ENCODE results near the gene PLCG1.

The PLCG1 gene

DNA sequence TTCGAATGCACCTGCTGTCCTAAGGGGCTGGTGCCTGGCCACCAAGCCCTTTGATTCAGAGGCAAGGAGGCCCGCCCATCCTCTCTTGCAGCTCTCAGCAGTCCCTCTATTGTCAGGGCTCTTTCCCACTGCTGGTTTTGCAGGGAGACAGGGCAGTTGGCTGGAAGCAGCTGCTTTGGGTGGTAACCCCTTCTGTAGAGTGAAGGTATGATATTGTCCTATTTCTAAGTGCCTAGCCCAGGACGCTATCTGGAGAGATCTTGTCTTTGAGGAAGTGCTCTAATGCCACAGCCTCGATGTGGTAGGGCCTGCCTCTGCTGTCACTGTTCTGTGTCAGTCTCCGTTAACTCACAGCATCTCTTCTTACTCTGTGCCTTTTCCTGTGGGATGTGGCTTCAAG, 5.6 kb downstream of the PLCG1 start:
- Histone ChIP-seq H2BK15ac (replicated peaks; ENCODE audit: low read depth) (no peak overlapping the region), H4K8ac (ENCODE audit: low read depth, low read length) (no peak overlapping the region), H3K27ac (ENCODE audit: low read depth, low read length) (no peak overlapping the region), H4K5ac (ENCODE audit: low read length) (no peak overlapping the region), H3K9ac (ENCODE audit: low read length) (no peak overlapping the region), H3K56ac (ENCODE audit: low read length) (no peak overlapping the region), H3K27me3 (ENCODE audit: insufficient read depth, low read length, poor library complexity) (no peaks in the 10 kb centered on the region), H3K36me3 (ENCODE audit: control insufficient read depth, insufficient read depth, low read length) (no peaks in the 10 kb centered on the region), H3K4ac (ENCODE audit: low read depth, low read length) (no peak overlapping the region), H2BK120ac (ENCODE audit: low read depth, low read length) (no peak overlapping the region), H3K4me3 (ENCODE audit: low read length) (no peak overlapping the region), H3K23ac (ENCODE audit: low read length) (no peak overlapping the region), H2BK5ac (ENCODE audit: low read length) (no peak overlapping the region), H3K18ac (ENCODE audit: low read length) (no peak overlapping the region), H3K4me1 (ENCODE audit: control insufficient read depth, low read depth, low read length) (peaks cover 18% of the 10 kb centered on the region), H3K79me2 (ENCODE audit: control insufficient read depth, insufficient read depth, low read length) (peaks cover 98% of the 10 kb centered on the region), H3K79me1 (ENCODE audit: low read length) (peaks cover 45% of the 10 kb centered on the region), H3K4me2 (ENCODE audit: low read length) (no peak overlapping the region), H2AK5ac (ENCODE audit: low read length) (no peak overlapping the region)
- no peak for DNase-seq
- no CpG with 5 or more reads among the region's 5 CpGs for WGBS (ENCODE audit: extremely low coverage, insufficient coverage, low lambda C conversion rate)

DNA sequence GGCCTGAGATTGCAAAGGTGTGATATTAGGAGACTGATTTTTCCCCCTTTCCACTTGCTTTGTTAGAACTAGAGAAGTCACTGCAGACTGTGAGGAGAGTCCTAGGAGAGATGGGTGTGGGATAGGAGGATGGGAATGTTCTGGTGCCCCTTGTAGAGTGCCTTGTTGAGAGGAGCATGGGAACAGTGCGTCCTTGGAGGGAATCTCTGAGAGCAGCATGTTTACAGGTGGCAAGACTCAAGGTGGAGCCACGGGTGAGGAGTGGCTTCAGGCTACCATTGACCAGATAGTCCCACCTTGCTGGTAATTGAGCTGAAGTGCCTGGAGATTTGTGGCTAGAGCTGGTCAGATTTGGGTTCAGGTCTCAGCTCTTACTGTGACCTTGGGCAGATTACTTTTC, 6.0 kb downstream of the PLCG1 start:
- no CpG with 5 or more reads among the region's 2 CpGs for WGBS (ENCODE audit: extremely low coverage, insufficient coverage, low lambda C conversion rate)
- H3K4ac ChIP-seq (ENCODE audit: low read depth, low read length): no peak overlapping the region
- H3K4me1 ChIP-seq (ENCODE audit: control insufficient read depth, low read depth, low read length): peaks cover 18% of the 10 kb centered on the region
- no peak overlapping the region for H3K4me3 ChIP-seq (ENCODE audit: low read length)
- H3K27ac ChIP-seq (ENCODE audit: low read depth, low read length): no peak overlapping the region
- H3K79me2 ChIP-seq (ENCODE audit: control insufficient read depth, insufficient read depth, low read length): peaks cover 98% of the 10 kb centered on the region
- H3K18ac ChIP-seq (ENCODE audit: low read length): no peak overlapping the region
- no peak overlapping the region for H3K56ac ChIP-seq (ENCODE audit: low read length)
- no peak overlapping the region for H2AK5ac ChIP-seq (ENCODE audit: low read length)
- H4K8ac ChIP-seq (ENCODE audit: low read depth, low read length): no peak overlapping the region
- no peak overlapping the region for H3K23ac ChIP-seq (ENCODE audit: low read length)
- no peak overlapping the region for H4K5ac ChIP-seq (ENCODE audit: low read length)
- DNase-seq: no peak
- H3K36me3 ChIP-seq (ENCODE audit: control insufficient read depth, insufficient read depth, low read length): no peaks in the 10 kb centered on the region
- H3K79me1 ChIP-seq (ENCODE audit: low read length): peaks cover 49% of the 10 kb centered on the region
- no peak overlapping the region for H3K4me2 ChIP-seq (ENCODE audit: low read length)
- no peak overlapping the region for H3K9ac ChIP-seq (ENCODE audit: low read length)
- no peaks in the 10 kb centered on the region for H3K27me3 ChIP-seq (ENCODE audit: insufficient read depth, low read length, poor library complexity)
- no peak overlapping the region for H2BK5ac ChIP-seq (ENCODE audit: low read length)
- no peak overlapping the region for H2BK15ac ChIP-seq (replicated peaks; ENCODE audit: low read depth)
- H2BK120ac ChIP-seq (ENCODE audit: low read depth, low read length): no peak overlapping the region

DNA sequence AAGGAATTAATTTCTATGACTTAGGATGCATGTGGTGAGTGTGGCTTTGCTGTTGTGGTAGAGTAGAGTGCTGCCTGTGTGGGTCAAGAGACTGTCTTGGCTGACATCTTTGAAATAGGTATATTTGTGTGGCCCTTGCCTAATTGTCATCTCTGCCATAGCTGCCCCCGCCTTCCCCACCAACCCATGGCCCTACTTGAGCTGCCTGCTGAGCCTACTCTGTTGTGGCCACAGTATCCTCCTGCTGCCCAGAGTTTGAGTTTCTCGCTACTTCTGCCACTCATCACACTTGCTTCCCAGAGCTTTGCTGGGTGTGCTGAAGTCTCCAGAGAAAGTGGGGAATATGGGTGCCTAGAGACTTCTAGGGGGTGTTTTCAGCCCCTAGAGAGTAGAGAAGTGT, 8.0 kb downstream of the PLCG1 start:
- Histone ChIP-seq H2AK5ac (ENCODE audit: low read length) (no peak overlapping the region), H3K4me1 (ENCODE audit: control insufficient read depth, low read depth, low read length) (peaks cover 7% of the 10 kb centered on the region), H2BK120ac (ENCODE audit: low read depth, low read length) (no peak overlapping the region), H3K27ac (ENCODE audit: low read depth, low read length) (no peak overlapping the region), H3K4me2 (ENCODE audit: low read length) (no peak overlapping the region), H3K36me3 (ENCODE audit: control insufficient read depth, insufficient read depth, low read length) (no peaks in the 10 kb centered on the region), H3K23ac (ENCODE audit: low read length) (no peak overlapping the region), H3K79me2 (ENCODE audit: control insufficient read depth, insufficient read depth, low read length) (peaks cover 97% of the 10 kb centered on the region), H3K79me1 (ENCODE audit: low read length) (peaks cover 47% of the 10 kb centered on the region), H3K4ac (ENCODE audit: low read depth, low read length) (no peak overlapping the region), H3K4me3 (ENCODE audit: low read length) (no peak overlapping the region), H3K18ac (ENCODE audit: low read length) (no peak overlapping the region), H2BK5ac (ENCODE audit: low read length) (no peak overlapping the region), H2BK15ac (replicated peaks; ENCODE audit: low read depth) (no peak overlapping the region), H3K27me3 (ENCODE audit: insufficient read depth, low read length, poor library complexity) (no peaks in the 10 kb centered on the region), H4K8ac (ENCODE audit: low read depth, low read length) (no peak overlapping the region), H3K9ac (ENCODE audit: low read length) (no peak overlapping the region), H3K56ac (ENCODE audit: low read length) (no peak overlapping the region), H4K5ac (ENCODE audit: low read length) (no peak overlapping the region)
- no peak for DNase-seq
- no CpG with 5 or more reads among the region's 2 CpGs for WGBS (ENCODE audit: extremely low coverage, insufficient coverage, low lambda C conversion rate)

DNA sequence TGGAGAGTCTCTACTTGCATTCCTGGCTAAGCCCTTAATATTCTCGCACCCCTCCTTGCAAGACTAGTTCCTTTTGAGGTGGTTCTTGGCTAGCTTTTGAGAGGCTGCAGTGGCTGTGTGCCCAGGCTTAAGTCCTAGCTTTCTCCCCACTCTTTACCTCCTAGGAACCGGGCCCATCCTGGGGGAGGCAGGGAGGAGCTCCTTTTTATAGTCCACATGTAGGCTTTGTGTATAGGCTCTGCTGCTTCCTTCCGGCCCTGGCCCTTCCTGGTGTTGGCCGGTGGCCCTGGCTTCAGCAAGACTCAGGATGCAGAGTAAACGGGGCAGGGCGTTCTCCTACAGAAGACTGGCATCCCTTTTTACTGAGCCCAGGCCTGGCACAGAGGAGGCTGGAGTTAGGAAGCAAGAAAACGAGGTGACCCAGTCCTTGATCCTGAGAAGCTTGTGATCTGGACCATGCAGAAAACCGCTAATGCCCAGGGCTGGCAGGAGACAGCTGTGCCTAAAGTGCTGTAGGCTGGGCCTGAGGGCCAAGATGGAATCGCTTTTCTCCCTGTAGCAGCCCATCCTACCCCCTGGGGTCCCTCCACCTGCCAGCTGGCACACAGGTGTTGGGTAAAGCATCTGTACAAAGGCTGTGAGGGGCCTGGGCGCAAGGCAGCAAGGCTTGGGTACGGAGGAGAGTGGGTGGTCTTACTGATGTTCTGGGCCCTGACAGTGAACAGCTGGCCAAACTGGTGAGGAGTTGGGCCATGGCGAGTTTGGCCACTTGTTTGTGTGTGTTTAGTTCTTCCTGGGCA, 8.7 kb downstream of the PLCG1 start:
- no peak overlapping the region for H3K23ac ChIP-seq (ENCODE audit: low read length)
- H2AK5ac ChIP-seq (ENCODE audit: low read length): no peak overlapping the region
- no peak overlapping the region for H2BK5ac ChIP-seq (ENCODE audit: low read length)
- peaks cover 49% of the 10 kb centered on the region for H3K79me1 ChIP-seq (ENCODE audit: low read length)
- H3K18ac ChIP-seq (ENCODE audit: low read length): no peak overlapping the region
- H4K5ac ChIP-seq (ENCODE audit: low read length): no peak overlapping the region
- H3K9ac ChIP-seq (ENCODE audit: low read length): no peak overlapping the region
- no peak overlapping the region for H2BK120ac ChIP-seq (ENCODE audit: low read depth, low read length)
- H3K27me3 ChIP-seq (ENCODE audit: insufficient read depth, low read length, poor library complexity): no peaks in the 10 kb centered on the region
- H3K4ac ChIP-seq (ENCODE audit: low read depth, low read length): no peak overlapping the region
- no peak overlapping the region for H3K27ac ChIP-seq (ENCODE audit: low read depth, low read length)
- no peak overlapping the region for H3K4me3 ChIP-seq (ENCODE audit: low read length)
- H3K36me3 ChIP-seq (ENCODE audit: control insufficient read depth, insufficient read depth, low read length): no peaks in the 10 kb centered on the region
- no peak for DNase-seq
- no peak overlapping the region for H4K8ac ChIP-seq (ENCODE audit: low read depth, low read length)
- no peak overlapping the region for H3K4me2 ChIP-seq (ENCODE audit: low read length)
- H3K56ac ChIP-seq (ENCODE audit: low read length): no peak overlapping the region
- peaks cover 97% of the 10 kb centered on the region for H3K79me2 ChIP-seq (ENCODE audit: control insufficient read depth, insufficient read depth, low read length)
- no CpG with 5 or more reads among the region's 12 CpGs for WGBS (ENCODE audit: extremely low coverage, insufficient coverage, low lambda C conversion rate)
- no peak overlapping the region for H2BK15ac ChIP-seq (replicated peaks; ENCODE audit: low read depth)
- H3K4me1 ChIP-seq (ENCODE audit: control insufficient read depth, low read depth, low read length): peaks cover under 1% of the 10 kb centered on the region

DNA sequence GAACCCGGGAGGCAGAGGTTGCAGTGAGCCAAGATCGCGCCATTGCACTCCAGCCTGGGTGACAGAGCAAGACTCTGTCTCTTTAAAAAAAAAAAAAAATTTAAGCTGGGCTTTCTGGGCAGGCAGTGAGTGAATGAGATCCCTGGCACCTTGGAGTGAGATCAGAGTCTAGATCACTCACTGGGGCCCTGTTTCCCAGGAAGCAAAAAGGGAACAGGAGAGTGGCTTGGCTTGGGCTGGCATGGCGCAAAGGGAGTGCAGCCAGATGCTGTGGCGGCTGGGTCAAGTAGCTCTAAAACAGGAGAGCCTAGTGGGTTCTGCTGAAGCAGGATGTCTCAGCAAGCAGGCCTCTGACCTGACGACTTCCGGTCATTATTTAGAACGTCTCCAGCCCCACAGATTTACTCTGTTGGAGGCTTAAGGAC, 10.4 kb downstream of the PLCG1 start:
- no peak overlapping the region for H3K9ac ChIP-seq (ENCODE audit: low read length)
- H3K79me1 ChIP-seq (ENCODE audit: low read length): peaks cover 56% of the 10 kb centered on the region
- H3K4me2 ChIP-seq (ENCODE audit: low read length): no peak overlapping the region
- no peak overlapping the region for H2BK15ac ChIP-seq (replicated peaks; ENCODE audit: low read depth)
- no peak overlapping the region for H4K8ac ChIP-seq (ENCODE audit: low read depth, low read length)
- no peak overlapping the region for H2BK120ac ChIP-seq (ENCODE audit: low read depth, low read length)
- no peak overlapping the region for H3K4me3 ChIP-seq (ENCODE audit: low read length)
- H3K27me3 ChIP-seq (ENCODE audit: insufficient read depth, low read length, poor library complexity): no peaks in the 10 kb centered on the region
- no peak overlapping the region for H4K5ac ChIP-seq (ENCODE audit: low read length)
- H2BK5ac ChIP-seq (ENCODE audit: low read length): no peak overlapping the region
- H3K18ac ChIP-seq (ENCODE audit: low read length): no peak overlapping the region
- H3K56ac ChIP-seq (ENCODE audit: low read length): no peak overlapping the region
- no CpG with 5 or more reads among the region's 8 CpGs for WGBS (ENCODE audit: extremely low coverage, insufficient coverage, low lambda C conversion rate)
- H2AK5ac ChIP-seq (ENCODE audit: low read length): no peak overlapping the region
- H3K4ac ChIP-seq (ENCODE audit: low read depth, low read length): no peak overlapping the region
- DNase-seq: no peak
- no peak overlapping the region for H3K23ac ChIP-seq (ENCODE audit: low read length)
- H3K4me1 ChIP-seq (ENCODE audit: control insufficient read depth, low read depth, low read length): no peaks in the 10 kb centered on the region
- peaks cover 97% of the 10 kb centered on the region for H3K79me2 ChIP-seq (ENCODE audit: control insufficient read depth, insufficient read depth, low read length)
- H3K27ac ChIP-seq (ENCODE audit: low read depth, low read length): no peak overlapping the region
- H3K36me3 ChIP-seq (ENCODE audit: control insufficient read depth, insufficient read depth, low read length): no peaks in the 10 kb centered on the region

DNA sequence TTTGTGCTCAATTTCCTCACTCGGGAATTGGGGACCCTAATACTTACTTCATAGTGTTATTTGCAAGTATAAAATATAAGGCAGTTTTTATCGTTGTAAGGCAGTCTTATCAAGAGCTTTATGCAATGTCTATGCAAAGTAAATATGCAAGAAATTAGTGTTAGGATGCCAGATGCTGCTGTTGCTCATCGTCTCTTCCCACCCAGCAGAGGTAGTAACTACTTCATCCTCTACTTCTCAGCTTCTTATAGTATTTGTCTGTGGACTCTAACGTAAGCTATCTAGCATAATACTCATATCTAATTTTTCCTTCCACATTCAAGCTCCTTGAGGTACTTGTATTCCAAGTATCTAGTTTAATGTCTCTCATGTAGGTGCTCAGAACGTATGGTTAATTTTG, 11.6 kb downstream of the PLCG1 start:
- Histone ChIP-seq H3K36me3 (ENCODE audit: control insufficient read depth, insufficient read depth, low read length) (no peaks in the 10 kb centered on the region), H3K79me2 (ENCODE audit: control insufficient read depth, insufficient read depth, low read length) (peaks cover 97% of the 10 kb centered on the region), H3K4me1 (ENCODE audit: control insufficient read depth, low read depth, low read length) (no peaks in the 10 kb centered on the region), H2AK5ac (ENCODE audit: low read length) (no peak overlapping the region), H4K8ac (ENCODE audit: low read depth, low read length) (no peak overlapping the region), H3K27me3 (ENCODE audit: insufficient read depth, low read length, poor library complexity) (no peaks in the 10 kb centered on the region), H3K4ac (ENCODE audit: low read depth, low read length) (no peak overlapping the region), H2BK5ac (ENCODE audit: low read length) (no peak overlapping the region), H3K4me3 (ENCODE audit: low read length) (no peak overlapping the region), H2BK120ac (ENCODE audit: low read depth, low read length) (no peak overlapping the region), H3K9ac (ENCODE audit: low read length) (no peak overlapping the region), H3K18ac (ENCODE audit: low read length) (no peak overlapping the region), H3K79me1 (ENCODE audit: low read length) (peaks cover 56% of the 10 kb centered on the region), H2BK15ac (replicated peaks; ENCODE audit: low read depth) (no peak overlapping the region), H3K27ac (ENCODE audit: low read depth, low read length) (no peak overlapping the region), H4K5ac (ENCODE audit: low read length) (no peak overlapping the region), H3K56ac (ENCODE audit: low read length) (no peak overlapping the region), H3K4me2 (ENCODE audit: low read length) (no peak overlapping the region), H3K23ac (ENCODE audit: low read length) (no peak overlapping the region)
- DNase-seq: no peak
- no CpG with 5 or more reads among the region's 5 CpGs for WGBS (ENCODE audit: extremely low coverage, insufficient coverage, low lambda C conversion rate)
